Measurements from ENCODE around the gene CCNG1. TPM values are rescaled to one million over a fixed set of nuclear protein-coding genes. Genes with fewer than 3 reads are reported as not detected.
"Not testable (repeated sequence)": the region's sequence is repeated elsewhere in the genome, so short reads cannot be mapped to it uniquely, and the experiment has no call there.

CCNG1 gene
- total RNA-seq, 1 experiment from 2014 or later: 117 TPM

DNA sequence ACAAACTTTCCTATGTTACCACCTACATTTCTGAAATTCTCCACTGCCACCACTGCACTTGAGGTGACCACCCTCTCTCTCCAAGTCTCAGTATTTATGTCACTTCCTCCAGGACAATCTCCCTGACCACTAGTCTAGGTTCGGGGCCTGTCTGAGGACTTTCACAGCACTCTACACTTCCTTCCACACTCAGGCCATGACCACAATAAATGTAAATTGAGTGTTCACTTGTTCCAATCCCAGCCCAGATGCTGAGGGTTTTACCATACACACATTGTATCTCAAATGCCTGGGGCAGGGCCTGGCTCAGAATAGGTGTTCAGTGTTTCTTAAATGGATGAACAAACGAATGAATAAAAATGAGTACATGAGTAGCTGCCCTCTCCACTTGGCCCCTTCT is 26.9 kb upstream of the CCNG1 start:
- intact Hi-C loops (cut with micrococcal nuclease; ENCODE audit: unreplicated experiment) (no loop called here), in situ Hi-C loops (cut with HindIII; ENCODE audit: low pct_unique_long_range_greater_than_20kb, low sequenced_read_pairs) (no loop called here)
- TF ChIP-seq TCF7L2 (IDR thresholded peaks at IDR 0.05; ENCODE audit: low read depth, low read length) (no peak), REST (IDR thresholded peaks at IDR 0.05; ENCODE audit: insufficient read depth in 1 of 2, low read depth in 2 of 2, low read length in 1 of 2) (no peak), SIN3A (IDR thresholded peaks at IDR 0.05; ENCODE audit: borderline replicate concordance, insufficient read depth, low read depth, low read length) (no peak), CTCF (IDR thresholded peaks at IDR 0.05) (no peak), POLR2AphosphoS5 (IDR thresholded peaks at IDR 0.05; ENCODE audit: low read depth, low read length) (no peak)
- Histone ChIP-seq H3K27me3 (ENCODE audit: control insufficient read depth, insufficient read depth, low read length) (0 out of 2 replicates have a peak, but pooled peaks cover 2% of the 10 kb centered on the region), H3K36me3 (ENCODE audit: control insufficient read depth, insufficient read depth, low read length) (no peaks in the 10 kb centered on the region), H3K9me3 (ENCODE audit: control insufficient read depth, insufficient read depth, low read depth, low read length) (no peaks in the 10 kb centered on the region), H3K27ac (ENCODE audit: low read length) (no peak overlapping the region), H3K4me1 (ENCODE audit: control insufficient read depth, insufficient read depth, low read length) (peaks cover 6% of the 10 kb centered on the region; the same call in 1 of the 2 replicates), H3K4me3 (ENCODE audit: low read depth in 2 of 2, low read length in 2 of 2) (no peak overlapping the region)
- no peak for ATAC-seq
- ChIA-PET CTCF (no interaction called here), POLR2A (no interaction called here)
- DNase-seq (ENCODE audit: low read depth, low spot score): no peak
- no TSS peak for BruUV-seq (replicated peaks)

DNA sequence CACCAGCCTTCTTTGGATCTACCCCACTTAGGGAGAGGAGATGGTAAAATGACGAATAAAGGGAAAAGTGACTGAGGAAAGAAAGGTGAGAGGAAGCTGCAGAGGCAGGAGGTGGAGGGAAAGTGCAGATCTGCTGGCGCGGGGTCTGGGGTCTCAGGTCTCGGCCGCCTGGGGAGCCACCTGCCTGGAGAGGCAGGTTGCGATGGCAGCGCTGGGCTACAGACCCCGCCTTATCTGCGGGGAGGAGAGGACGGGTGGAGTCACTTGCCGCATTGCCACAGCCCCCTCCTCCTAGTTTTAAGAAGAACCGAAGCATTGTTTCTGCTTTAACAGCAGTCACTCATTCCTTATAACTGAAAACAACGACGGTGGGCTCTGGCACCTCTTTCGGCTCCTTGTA is 21.7 kb upstream of the CCNG1 start:
- DNase-seq (ENCODE audit: low read depth, low spot score); ATAC-seq; CTCF ChIA-PET; H3K4me3 ChIP-seq (ENCODE audit: low read depth in 2 of 2, low read length in 2 of 2); BruUV-seq (replicated peaks); H3K36me3 ChIP-seq (ENCODE audit: control insufficient read depth, insufficient read depth, low read length); intact Hi-C loops (cut with micrococcal nuclease; ENCODE audit: unreplicated experiment); POLR2A ChIA-PET; H3K9me3 ChIP-seq (ENCODE audit: control insufficient read depth, insufficient read depth, low read depth, low read length); H3K27ac ChIP-seq (ENCODE audit: low read length); in situ Hi-C loops (cut with HindIII; ENCODE audit: low pct_unique_long_range_greater_than_20kb, low sequenced_read_pairs); H3K27me3 ChIP-seq (ENCODE audit: control insufficient read depth, insufficient read depth, low read length); H3K4me1 ChIP-seq (ENCODE audit: control insufficient read depth, insufficient read depth, low read length): not testable (repeated sequence)

DNA sequence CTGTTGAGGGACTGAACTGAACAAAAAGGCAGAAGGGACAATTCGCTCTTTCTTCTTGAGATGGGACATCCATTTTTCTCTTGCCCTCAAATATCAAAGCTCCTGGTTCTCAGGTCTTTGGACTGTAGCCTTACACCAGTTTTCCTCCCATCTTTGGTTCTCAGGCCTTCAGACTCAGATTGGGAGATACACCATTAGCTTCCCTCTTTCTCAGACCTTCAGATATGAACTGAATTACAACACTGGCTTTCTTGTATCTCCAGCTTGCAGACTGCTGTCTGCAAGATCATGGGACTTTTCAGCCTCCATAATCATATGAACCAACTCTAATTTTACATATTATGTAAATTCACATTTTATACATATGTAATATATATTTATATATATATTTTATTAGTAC is 12.6 kb upstream of the CCNG1 start:
- ChIA-PET POLR2A (no interaction called here), CTCF (no interaction called here)
- no peak for TF ChIP-seq CTCF (IDR thresholded peaks at IDR 0.05)
- no peak for TF ChIP-seq POLR2AphosphoS5 (IDR thresholded peaks at IDR 0.05; ENCODE audit: low read depth, low read length)
- no peak for TF ChIP-seq REST (IDR thresholded peaks at IDR 0.05; ENCODE audit: insufficient read depth in 1 of 2, low read depth in 2 of 2, low read length in 1 of 2)
- TF ChIP-seq TCF7L2 (IDR thresholded peaks at IDR 0.05; ENCODE audit: low read depth, low read length): no peak
- no peak for TF ChIP-seq SIN3A (IDR thresholded peaks at IDR 0.05; ENCODE audit: borderline replicate concordance, insufficient read depth, low read depth, low read length)
- ATAC-seq (no peak), DNase-seq (ENCODE audit: low read depth, low spot score) (no peak)
- Histone ChIP-seq H3K36me3 (ENCODE audit: control insufficient read depth, insufficient read depth, low read length) (no peaks in the 10 kb centered on the region), H3K27me3 (ENCODE audit: control insufficient read depth, insufficient read depth, low read length) (no peaks in the 10 kb centered on the region), H3K4me3 (ENCODE audit: low read depth in 2 of 2, low read length in 2 of 2) (no peak overlapping the region), H3K4me1 (ENCODE audit: control insufficient read depth, insufficient read depth, low read length) (no peaks in the 10 kb centered on the region), H3K27ac (ENCODE audit: low read length) (no peak overlapping the region), H3K9me3 (ENCODE audit: control insufficient read depth, insufficient read depth, low read depth, low read length) (no peaks in the 10 kb centered on the region)
- intact Hi-C loops (cut with micrococcal nuclease; ENCODE audit: unreplicated experiment): no loop called here
- BruUV-seq (replicated peaks): no TSS peak
- in situ Hi-C loops (cut with HindIII; ENCODE audit: low pct_unique_long_range_greater_than_20kb, low sequenced_read_pairs): no loop called here

DNA sequence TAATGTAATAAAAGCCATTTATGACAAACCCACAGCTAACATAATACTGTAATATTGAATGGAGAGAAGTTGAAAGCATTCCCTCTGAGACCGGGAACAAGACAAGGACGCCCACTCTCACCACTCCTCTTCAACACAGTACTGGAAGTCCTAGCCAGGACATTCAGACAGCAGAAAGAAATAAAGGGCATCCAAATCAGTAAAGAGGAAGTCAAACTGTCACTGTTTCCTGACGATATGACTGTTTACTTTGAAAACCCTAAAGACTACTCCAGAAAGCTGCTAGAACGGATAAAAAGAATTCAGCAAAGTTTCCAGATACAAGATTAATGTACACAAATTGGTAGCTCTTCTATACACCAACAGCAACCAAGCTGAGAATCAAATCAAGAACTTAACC is 11.3 kb upstream of the CCNG1 start:
- in situ Hi-C loops (cut with HindIII; ENCODE audit: low pct_unique_long_range_greater_than_20kb, low sequenced_read_pairs): not testable (repeated sequence)

More for the DNA sequence above, 11.3 kb upstream of the CCNG1 start:
- H3K4me3 ChIP-seq (ENCODE audit: low read depth in 2 of 2, low read length in 2 of 2); intact Hi-C loops (cut with micrococcal nuclease; ENCODE audit: unreplicated experiment); BruUV-seq (replicated peaks); DNase-seq (ENCODE audit: low read depth, low spot score); H3K27me3 ChIP-seq (ENCODE audit: control insufficient read depth, insufficient read depth, low read length); POLR2A ChIA-PET; CTCF ChIA-PET; H3K4me1 ChIP-seq (ENCODE audit: control insufficient read depth, insufficient read depth, low read length); ATAC-seq; H3K27ac ChIP-seq (ENCODE audit: low read length); H3K9me3 ChIP-seq (ENCODE audit: control insufficient read depth, insufficient read depth, low read depth, low read length); H3K36me3 ChIP-seq (ENCODE audit: control insufficient read depth, insufficient read depth, low read length): not testable (repeated sequence)

All from Panc1 (cell line).